Non-pigmented ciliary epithelial cell (primary cell): ENCODE data around the gene PPP2R5A.
"Not testable (repeated sequence)": the region's sequence is repeated elsewhere in the genome, so short reads cannot be mapped to it uniquely, and the experiment has no call there.

Source experiments
- DNase-seq: peaks from one replicate; pipeline ENCODE4 v3.0.0-alpha.2; 2010; ENCODE audit warnings: low read depth

Gene PPP2R5A

GRCh38 chr1:212267460-212267859 lies 17.8 kb upstream of the PPP2R5A start:
- DNase-seq: no peak

GRCh38 chr1:212269306-212269705 lies 15.9 kb upstream of the PPP2R5A start:
- DNase-seq: no peak

DNA sequence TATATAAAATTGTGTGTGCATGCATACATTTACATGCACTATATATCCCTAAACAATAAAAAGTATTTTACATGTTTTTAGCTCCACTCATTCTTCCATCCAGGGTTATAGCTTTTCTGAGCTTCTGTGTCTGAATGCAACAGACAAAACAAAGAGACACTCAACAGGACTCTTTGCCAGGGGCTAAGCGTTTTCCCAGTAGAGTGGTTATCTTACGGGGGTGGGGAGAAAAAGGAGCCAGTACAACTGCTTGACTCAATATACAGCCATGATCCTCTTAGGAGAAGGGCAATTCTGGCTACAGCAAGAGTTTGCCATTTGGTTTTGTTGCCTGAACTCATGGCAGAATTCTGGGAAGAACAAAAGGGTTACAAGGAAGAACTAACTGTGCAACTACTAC lies 14.6 kb upstream of the PPP2R5A start:
- DNase-seq: no peak

DNA sequence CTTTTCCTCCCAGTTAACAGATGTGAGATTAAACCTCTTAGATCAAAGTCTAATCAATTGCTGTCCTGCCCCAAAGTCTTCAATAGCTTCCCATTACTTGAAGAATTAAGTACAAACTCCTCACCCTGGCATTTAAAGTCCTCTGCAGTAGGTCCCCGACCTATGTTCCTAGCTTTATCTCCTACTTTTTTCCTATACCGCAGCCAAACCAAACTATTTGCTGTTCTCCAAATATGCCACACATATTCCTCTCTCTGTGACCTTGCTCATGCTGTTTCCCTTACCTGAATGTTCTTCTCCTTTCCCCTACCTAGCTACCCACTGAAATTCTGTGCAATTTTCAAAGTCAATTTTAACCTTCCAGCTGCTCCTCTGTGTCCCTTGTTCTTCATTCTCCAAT lies 14.0 kb upstream of the PPP2R5A start:
- DNase-seq: no peak

DNA sequence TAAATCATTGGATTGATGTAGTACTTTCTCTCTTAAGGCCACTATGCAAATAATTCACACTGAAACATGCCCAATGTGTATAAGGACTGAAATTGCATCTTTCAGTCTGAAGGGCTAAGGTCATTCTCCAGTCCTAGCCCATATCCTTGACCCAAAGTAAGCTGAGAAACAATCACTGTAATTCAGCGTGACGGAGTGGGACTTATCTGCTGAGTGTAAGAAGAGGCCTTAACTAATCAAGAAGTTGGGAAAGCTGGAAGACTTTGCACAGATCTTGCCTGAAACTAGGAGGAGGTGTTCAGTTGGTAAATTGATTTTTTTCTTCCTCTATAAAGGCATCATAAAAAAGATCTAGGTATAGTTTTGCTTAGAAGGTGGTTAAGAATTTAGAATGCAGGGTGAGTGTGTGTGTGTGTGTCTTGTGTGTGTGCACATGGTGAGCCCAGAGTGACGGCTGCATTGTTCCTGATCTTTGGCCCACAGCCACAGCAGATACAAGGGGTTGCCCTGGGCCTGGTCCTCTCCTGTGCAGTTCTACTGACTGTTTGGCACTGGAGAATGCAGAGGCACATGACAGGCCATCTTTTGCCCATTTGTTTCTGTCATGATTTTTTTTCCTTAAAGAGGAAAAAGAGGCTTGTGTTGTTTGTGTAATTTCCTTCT lies 13.3 kb upstream of the PPP2R5A start:
- DNase-seq: no peak

GRCh38 chr1:212281590-212281989 lies 3.6 kb upstream of the PPP2R5A start:
- DNase-seq: no peak

DNA sequence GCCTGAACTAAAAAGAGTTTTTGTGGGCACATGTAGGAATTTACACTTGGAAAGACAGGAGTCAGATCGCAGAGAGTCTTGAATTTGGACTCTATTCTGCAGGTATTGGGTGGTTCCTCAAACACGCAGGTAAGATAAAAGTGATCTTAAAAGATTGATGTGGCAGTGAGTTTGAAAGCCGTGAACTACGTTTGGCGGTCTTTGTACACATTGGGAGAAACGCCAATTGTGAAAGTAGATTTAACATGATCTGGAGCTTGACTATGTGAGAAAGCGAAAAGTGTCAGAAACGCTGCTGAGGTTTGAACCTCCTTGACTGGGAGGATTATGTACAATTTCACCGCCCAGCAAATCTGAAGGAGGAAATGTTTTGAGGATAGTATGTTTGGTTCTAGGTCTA lies 1.5 kb upstream of the PPP2R5A start:
- DNase-seq: no peak

- DNase-seq: no peak
Observed at GRCh38 chr1:212284332-212284743, 872 bp upstream of the PPP2R5A start.

- no peak for DNase-seq
Observed at GRCh38 chr1:212285685-212286555, 710 bp downstream of the PPP2R5A start.

DNA sequence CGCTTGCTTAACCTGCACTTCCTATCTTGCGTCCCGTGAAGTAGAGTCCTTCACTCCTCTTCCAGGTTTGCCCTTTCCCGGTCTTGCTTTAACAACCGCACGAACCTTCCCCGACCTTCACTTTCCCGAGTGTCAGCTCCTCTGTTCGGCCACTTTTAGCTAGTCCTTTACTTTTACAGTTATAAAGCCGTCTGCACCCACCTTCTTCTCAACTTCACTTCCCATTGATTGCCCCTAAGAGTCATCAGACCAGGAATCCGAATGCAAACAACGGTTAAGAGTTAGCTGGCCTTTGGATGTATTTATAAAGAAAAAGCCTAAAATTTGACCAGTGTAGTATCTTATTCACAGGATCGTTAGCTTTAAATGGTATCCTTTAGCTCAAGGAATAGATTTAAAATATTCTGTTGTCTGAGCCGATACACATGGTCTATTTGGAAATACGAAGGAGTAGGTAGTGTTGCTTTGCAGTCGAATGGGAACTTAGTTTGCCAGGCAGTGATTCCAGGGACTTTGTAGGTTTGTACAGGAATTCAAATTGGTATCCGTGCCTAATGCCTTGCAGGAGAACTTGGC lies 1.4 kb downstream of the PPP2R5A start:
- no peak for DNase-seq

- DNase-seq: no peak
Observed at GRCh38 chr1:212287261-212287895, 2.2 kb downstream of the PPP2R5A start.

DNA sequence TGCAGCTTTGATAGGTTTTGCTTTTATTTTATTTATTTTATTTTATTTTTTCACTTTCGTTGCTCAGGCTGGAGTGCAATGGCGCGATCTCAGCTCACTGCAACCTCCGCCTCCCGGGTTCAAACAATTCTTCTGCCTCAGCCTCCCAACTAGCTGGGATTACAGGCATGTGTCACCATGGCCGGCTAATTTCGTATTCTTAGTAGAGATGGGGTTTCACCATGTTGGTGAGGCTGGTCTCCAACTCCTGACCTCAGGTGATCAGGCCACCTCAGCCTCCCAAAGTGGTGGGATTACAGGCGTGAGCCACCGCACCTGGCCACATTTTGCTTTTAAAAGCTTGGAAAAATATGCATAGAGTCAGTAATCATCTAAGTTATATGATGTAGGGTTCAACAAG lies 2.8 kb downstream of the PPP2R5A start:
- not testable (repeated sequence) for DNase-seq

- peak; percentile 41 for DNase-seq
Observed at GRCh38 chr1:212288615-212289014, 3.4 kb downstream of the PPP2R5A start.

GRCh38 chr1:212289262-212290077 lies 4.3 kb downstream of the PPP2R5A start:
- no peak for DNase-seq

DNA sequence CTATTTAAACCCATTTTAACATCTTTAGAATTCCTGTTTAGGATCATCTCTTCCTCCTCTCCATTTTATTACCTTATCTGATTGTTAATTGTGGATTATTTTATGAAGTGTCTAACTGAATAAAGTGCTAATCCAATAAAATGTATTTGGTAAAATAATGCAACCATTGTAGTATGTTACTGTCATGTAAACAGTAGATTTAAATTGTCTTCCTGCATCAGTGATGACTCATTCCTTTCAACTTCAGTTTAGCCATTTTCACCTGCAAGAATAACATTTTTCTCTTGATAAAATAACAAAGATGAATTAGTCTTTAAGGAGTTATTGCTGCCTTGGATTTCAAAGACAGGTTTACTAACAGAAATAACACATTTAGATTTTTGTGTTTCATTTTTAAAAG lies 5.4 kb downstream of the PPP2R5A start:
- no peak for DNase-seq

DNA sequence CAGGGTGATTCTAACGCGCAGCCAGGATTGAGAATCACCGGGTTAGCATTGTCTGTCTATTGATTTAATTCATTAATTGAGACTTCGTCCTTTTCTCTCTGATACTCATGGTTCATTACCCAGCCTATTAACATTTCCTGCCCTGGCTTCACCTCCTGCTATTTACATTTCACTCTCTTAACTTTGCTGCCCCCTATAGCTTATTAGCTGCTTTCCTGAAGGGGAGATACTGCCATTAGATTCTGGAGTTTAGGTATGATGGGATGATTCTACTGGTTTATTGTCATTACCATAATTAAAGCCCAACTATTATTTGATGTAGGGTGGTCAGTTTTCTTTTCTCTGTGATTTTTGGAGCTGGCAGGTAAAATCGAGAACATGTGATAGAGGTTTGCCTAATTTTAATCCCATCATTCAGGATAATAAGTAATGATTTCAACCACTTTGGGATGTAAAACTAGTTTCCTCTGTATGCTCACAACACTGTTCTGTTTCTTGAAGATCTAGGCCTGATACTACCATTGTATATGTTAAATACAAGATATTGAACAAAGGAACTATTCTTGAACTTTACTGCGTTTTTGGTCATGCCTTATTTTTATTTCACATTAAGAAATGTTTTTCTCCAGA lies 6.4 kb downstream of the PPP2R5A start:
- DNase-seq: no peak

- no peak for DNase-seq
Observed at GRCh38 chr1:212292250-212293105, 7.3 kb downstream of the PPP2R5A start.

DNA sequence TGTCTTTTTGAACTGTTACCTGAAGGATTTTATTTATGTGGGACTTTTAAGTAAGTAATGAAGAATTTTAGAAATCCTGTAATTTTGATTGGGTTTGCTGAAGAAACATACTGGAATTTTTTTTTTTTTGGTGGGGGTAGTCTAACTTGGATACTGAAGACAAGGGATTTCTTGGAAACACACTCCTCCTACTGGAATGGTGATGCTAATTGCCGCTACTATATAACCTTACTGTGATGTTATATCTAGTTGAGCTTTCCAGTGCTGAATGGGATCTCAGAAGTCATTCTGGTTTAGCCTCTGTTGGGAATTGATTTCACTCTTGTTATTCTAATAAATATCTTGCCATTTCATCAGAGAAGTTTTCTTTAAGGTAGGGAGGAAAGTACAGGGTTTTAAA lies 8.4 kb downstream of the PPP2R5A start:
- DNase-seq: no peak

DNA sequence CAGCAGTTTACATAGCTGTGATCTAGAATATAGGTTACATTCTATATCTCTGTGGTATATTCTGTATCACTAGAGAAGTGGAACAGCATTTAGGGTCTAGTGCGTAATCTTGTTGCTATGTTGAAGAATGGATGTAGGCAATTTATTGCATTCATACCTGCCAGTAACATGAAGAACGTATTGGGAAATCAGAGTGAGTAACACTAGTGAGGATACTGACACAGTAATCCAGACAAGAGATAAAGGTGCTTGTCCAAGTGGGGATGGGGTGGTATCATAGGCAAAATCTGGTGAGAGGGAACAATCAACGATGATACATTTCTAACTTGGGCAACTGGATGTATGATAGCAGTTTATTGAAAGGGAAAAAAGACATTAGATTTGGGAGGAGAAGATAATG lies 9.8 kb downstream of the PPP2R5A start:
- no peak for DNase-seq

- DNase-seq: no peak
Observed at GRCh38 chr1:212295579-212295978, 10.4 kb downstream of the PPP2R5A start.
